Ishikawa (cell line): ENCODE data around the gene DAW1.

Experiments used
- CREB1 ChIP-seq: IDR thresholded peaks from 2 replicates; pipeline ENCODE4 v1.6.1; 2012; ENCODE audit warnings: low read depth
- EP300 ChIP-seq: IDR thresholded peaks from 2 replicates; pipeline ENCODE4 v1.6.1; 2012; ENCODE audit warnings: borderline replicate concordance
- RAD21 ChIP-seq: IDR thresholded peaks from 2 replicates; pipeline ENCODE4 v1.6.1; 2012; ENCODE audit warnings: low read depth
- TCF12 ChIP-seq: IDR thresholded peaks from 2 replicates; pipeline ENCODE4 v1.6.1; 2012; ENCODE audit warnings: low read depth
- TF ChIP-seq, protein P1 (sequence below): IDR thresholded peaks from 2 replicates; pipeline ENCODE4 v1.6.1; 2012

GRCh38 chr2:227921648-227922047 lies 50.2 kb downstream of the DAW1 start:
- TF ChIP-seq CREB1 (no peak), EP300 (no peak), RAD21 (no peak), TCF12 (no peak)
- TF ChIP-seq, protein P1, sequence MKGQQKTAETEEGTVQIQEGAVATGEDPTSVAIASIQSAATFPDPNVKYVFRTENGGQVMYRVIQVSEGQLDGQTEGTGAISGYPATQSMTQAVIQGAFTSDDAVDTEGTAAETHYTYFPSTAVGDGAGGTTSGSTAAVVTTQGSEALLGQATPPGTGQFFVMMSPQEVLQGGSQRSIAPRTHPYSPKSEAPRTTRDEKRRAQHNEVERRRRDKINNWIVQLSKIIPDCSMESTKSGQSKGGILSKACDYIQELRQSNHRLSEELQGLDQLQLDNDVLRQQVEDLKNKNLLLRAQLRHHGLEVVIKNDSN = no peak
